Stimulated activated naive B cell treated with anti-CD40 and anti-IgM and Interleukin-4, amounts not matched to agents 10 μg/mL and 1 μg/mL and 100 μg/mL, for 72 hours (primary cell): Measurements from ENCODE around the gene FAM221A.
"Not testable (repeated sequence)": the region's sequence is repeated elsewhere in the genome, so short reads cannot be mapped to it uniquely, and the experiment has no call there.

Experiments used
- ATAC-seq, 2 donors: fragments of 150-1000 bp; cut with Tn5 transposase; replicated peaks; 2 replicates each; pipeline ENCODE4 v1.10.0; 2021; ENCODE audit warnings: moderate library complexity in 1 of 2
- DNase-seq: peaks from one replicate; pipeline ENCODE4 v3.0.0; 2021
- H3K27ac Mint-ChIP-seq: one replicate; pipeline ENCODE4 v1.8.0; 2022; ENCODE audit warnings: mild to moderate bottlenecking, mixed read lengths
- H3K27me3 Mint-ChIP-seq, 2 donors: one replicate each; pipeline ENCODE4 v1.8.0; 2022; ENCODE audit warnings: mixed read lengths in 2 of 2
- H3K36me3 Mint-ChIP-seq, 2 donors: one replicate each; pipeline ENCODE4 v1.8.0; 2022; ENCODE audit warnings: mixed read lengths in 2 of 2, mild to moderate bottlenecking in 1 of 2
- H3K4me1 Mint-ChIP-seq, 2 donors: one replicate each; pipeline ENCODE4 v1.8.0; 2022; ENCODE audit warnings: mixed read lengths in 2 of 2, mild to moderate bottlenecking in 1 of 2
- H3K4me3 Mint-ChIP-seq, 2 donors: one replicate each; pipeline ENCODE4 v1.8.0; 2022; ENCODE audit warnings: mild to moderate bottlenecking in 2 of 2, mixed read lengths in 2 of 2, moderate library complexity in 1 of 2
- H3K9me3 Mint-ChIP-seq, 2 donors: one replicate each; pipeline ENCODE4 v1.8.0; 2022; ENCODE audit warnings: mixed read lengths in 2 of 2, mild to moderate bottlenecking in 1 of 2

Gene FAM221A

GRCh38 chr7:23714579-23714978 is 34.6 kb downstream of the FAM221A start:
- no peak for DNase-seq
- ATAC-seq = no peak
- Mint-ChIP-seq H3K4me3 (no peak overlapping the region), H3K36me3 (no peaks in the 10 kb centered on the region), H3K9me3 (no peaks in the 10 kb centered on the region), H3K27me3 (no peaks in the 10 kb centered on the region), H3K4me1 (peaks cover 0 to 6% of the 10 kb centered on the region in 2 donors), H3K27ac (no peak overlapping the region)

DNA sequence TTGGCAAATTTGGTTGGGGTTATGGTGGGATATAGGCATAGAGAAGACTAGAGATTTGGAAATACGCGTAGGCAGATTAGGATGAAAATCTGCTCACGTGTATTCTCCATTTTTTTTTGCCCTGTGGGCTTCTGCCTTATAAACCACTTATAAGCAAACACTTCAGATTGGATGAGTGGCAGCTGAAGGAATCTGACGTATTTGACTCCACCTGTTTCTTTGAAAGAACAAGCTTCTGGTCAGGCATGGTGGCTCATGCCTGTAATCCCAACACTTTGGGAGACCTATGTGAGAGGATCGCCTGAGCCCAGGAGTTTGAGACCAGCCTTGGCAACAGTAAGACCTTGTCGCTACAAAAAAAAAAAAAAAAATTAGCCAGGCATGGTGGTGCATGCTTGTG is 35.1 kb downstream of the FAM221A start:
- Mint-ChIP-seq H3K36me3 (no peaks in the 10 kb centered on the region), H3K4me3 (no peak overlapping the region), H3K27ac (no peak overlapping the region), H3K4me1 (peaks cover 0 to 6% of the 10 kb centered on the region in 2 donors), H3K27me3 (no peaks in the 10 kb centered on the region), H3K9me3 (no peaks in the 10 kb centered on the region)
- ATAC-seq (no peak), DNase-seq (no peak)

DNA sequence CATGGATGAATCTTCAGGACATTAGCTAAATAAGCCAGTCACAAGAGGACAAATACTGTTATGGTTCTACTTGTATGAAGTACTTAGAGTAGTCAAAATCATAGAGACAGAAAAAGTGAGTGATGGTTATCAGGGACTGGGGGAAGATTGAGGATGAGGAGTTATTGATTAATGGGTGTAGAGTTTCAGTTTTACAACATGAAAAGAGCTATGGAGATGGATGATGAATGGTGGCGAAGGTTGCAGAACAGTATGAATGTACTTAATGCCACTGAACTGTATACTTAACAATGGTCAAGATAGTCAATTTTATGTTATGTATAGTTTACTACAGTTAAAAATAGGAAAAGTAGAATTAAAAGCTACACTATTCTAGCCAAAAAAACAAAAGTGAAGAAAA is 37.8 kb downstream of the FAM221A start:
- Mint-ChIP-seq H3K4me1 (peaks cover 0 to under 1% of the 10 kb centered on the region in 2 donors), H3K9me3 (no peaks in the 10 kb centered on the region), H3K27ac (no peak overlapping the region), H3K4me3 (no peak overlapping the region), H3K27me3 (no peaks in the 10 kb centered on the region), H3K36me3 (no peaks in the 10 kb centered on the region)
- no peak for ATAC-seq
- DNase-seq = no peak

DNA sequence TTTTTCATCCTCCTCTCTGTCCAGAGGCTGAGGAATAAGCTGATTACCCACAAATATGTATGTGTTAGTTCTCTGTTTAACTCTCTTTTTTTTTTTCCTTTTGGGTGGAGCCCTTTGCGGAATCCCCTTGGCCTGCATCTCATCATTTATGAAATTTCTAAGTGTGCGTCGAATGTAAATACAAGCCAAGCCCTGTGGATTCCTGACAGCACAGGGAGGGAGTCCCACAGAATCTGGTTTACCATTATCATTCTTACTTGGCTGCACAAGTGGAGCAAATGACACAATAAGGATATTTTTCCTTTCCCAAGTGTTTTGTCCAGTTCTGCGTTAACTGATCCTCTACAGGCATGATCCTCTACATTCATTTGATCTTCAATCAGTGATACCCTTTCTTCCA is 41.5 kb downstream of the FAM221A start:
- no peak overlapping the region for H3K27ac Mint-ChIP-seq
- ATAC-seq (no peak), DNase-seq (no peak)
- H3K27me3 Mint-ChIP-seq = no peaks in the 10 kb centered on the region
- H3K9me3 Mint-ChIP-seq = no peaks in the 10 kb centered on the region
- H3K36me3 Mint-ChIP-seq = no peaks in the 10 kb centered on the region
- no peak overlapping the region for H3K4me3 Mint-ChIP-seq
- H3K4me1 Mint-ChIP-seq = no peaks in the 10 kb centered on the region

DNA sequence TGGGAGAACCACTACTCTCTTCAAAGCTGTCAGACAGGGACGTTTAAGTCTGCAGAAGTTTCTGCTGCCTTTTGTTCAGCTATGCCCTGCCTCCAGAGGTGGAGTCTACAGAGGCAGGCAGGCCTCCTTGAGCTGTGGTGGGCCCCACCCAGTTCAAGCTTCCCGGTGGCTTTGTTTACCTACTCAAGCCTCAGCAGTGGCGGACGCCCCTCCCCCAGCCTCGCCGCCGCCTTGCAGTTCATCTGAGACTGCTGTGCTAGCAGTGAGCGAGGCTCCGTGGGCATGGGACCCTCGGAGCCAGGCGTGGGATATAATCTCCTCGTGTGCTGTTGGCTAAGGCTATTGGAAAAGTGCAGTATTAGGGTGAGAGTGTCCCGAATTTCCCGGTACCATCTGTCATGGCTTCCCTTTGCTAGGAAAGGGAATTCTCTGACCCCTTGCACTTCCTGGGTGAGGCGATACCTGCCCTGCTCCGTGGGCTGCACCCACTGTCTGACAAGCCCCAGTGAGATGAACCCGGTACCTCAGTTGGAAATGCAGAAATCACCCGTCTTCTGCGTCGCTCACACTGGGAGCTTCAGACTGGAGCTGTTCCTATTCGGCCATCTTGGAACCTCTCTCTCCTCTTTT is 42.7 kb downstream of the FAM221A start:
- not testable (repeated sequence) for ATAC-seq, DNase-seq, H3K27me3 Mint-ChIP-seq, H3K36me3 Mint-ChIP-seq, H3K9me3 Mint-ChIP-seq, H3K4me1 Mint-ChIP-seq, H3K27ac Mint-ChIP-seq, H3K4me3 Mint-ChIP-seq

- not testable (repeated sequence) for H3K27ac Mint-ChIP-seq, DNase-seq, H3K36me3 Mint-ChIP-seq, ATAC-seq, H3K27me3 Mint-ChIP-seq, H3K4me3 Mint-ChIP-seq, H3K4me1 Mint-ChIP-seq, H3K9me3 Mint-ChIP-seq
Observed at GRCh38 chr7:23724113-23724512, 44.1 kb downstream of the FAM221A start.

GRCh38 chr7:23742051-23742450 is 62.1 kb downstream of the FAM221A start:
- no peaks in the 10 kb centered on the region for H3K4me1 Mint-ChIP-seq
- H3K36me3 Mint-ChIP-seq = peaks cover 7 to 29% of the 10 kb centered on the region in 2 donors
- peaks cover 21 to 29% of the 10 kb centered on the region in 2 donors for H3K9me3 Mint-ChIP-seq
- no peak overlapping the region for H3K27ac Mint-ChIP-seq
- DNase-seq (no peak), ATAC-seq (no peak)
- H3K4me3 Mint-ChIP-seq = no peak overlapping the region
- peaks cover 0 to 4% of the 10 kb centered on the region in 2 donors for H3K27me3 Mint-ChIP-seq

- no peaks in the 10 kb centered on the region for H3K4me1 Mint-ChIP-seq
Observed at GRCh38 chr7:23743226-23743625, 63.2 kb downstream of the FAM221A start.

DNA sequence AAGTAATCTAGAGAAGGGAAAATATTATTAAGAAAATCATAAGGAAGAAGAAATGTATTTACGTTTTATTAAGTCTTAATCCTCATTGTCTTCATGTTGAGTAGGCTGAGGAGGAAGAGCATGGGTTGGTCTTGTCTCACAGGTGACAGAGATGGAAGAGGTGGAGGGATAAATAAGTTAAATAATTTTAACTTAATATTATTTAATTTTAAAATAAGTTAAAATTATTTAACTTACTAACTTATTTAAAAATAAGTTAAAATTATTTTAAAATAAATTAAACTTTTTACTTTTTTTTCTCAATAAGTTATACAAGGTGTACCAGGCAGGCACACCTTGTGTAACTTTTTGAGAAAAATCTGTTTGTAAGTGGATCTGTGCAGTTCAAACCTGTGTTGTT is 66.6 kb downstream of the FAM221A start:
- H3K36me3 Mint-ChIP-seq = peaks cover 9 to 27% of the 10 kb centered on the region in 2 donors
- ATAC-seq (no peak), DNase-seq (no peak)
- H3K27me3 Mint-ChIP-seq = peaks cover 0 to 4% of the 10 kb centered on the region in 2 donors
- H3K4me1 Mint-ChIP-seq = no peaks in the 10 kb centered on the region
- no peak overlapping the region for H3K4me3 Mint-ChIP-seq
- peaks cover 20 to 38% of the 10 kb centered on the region in 2 donors for H3K9me3 Mint-ChIP-seq
- H3K27ac Mint-ChIP-seq = no peak overlapping the region

More at GRCh38 chr7:23743226-23743625, 63.2 kb downstream of the FAM221A start:
- Mint-ChIP-seq H3K36me3 (peaks cover 9 to 31% of the 10 kb centered on the region in 2 donors), H3K27me3 (peaks cover 0 to 4% of the 10 kb centered on the region in 2 donors), H3K9me3 (peaks cover 21 to 30% of the 10 kb centered on the region in 2 donors), H3K27ac (no peak overlapping the region), H3K4me3 (no peak overlapping the region)
- ATAC-seq (no peak), DNase-seq (no peak)

GRCh38 chr7:23751852-23752251 is 71.9 kb downstream of the FAM221A start:
- no peak for DNase-seq
- Mint-ChIP-seq H3K9me3 (peaks cover 2 to 15% of the 10 kb centered on the region in 2 donors), H3K27ac (no peak overlapping the region), H3K4me1 (no peaks in the 10 kb centered on the region), H3K27me3 (peaks cover 0 to 5% of the 10 kb centered on the region in 2 donors), H3K36me3 (peaks cover 10 to 25% of the 10 kb centered on the region in 2 donors), H3K4me3 (no peak overlapping the region)
- ATAC-seq = no peak
